Left ventricle myocardium superior (tissue), 1 donor: Measurements from ENCODE around the gene ITLN1. TPM values are rescaled to one million over a fixed set of nuclear protein-coding genes. Genes with fewer than 3 reads are reported as not detected.
"Not testable (repeated sequence)": the region's sequence is repeated elsewhere in the genome, so short reads cannot be mapped to it uniquely, and the experiment has no call there.

Experiments
- ATAC-seq: fragments of 200-7000 bp; cut with Tn5 transposase; one replicate; pipeline ENCODE4 v1.9.1; 2020; ENCODE audit warnings: mild to moderate bottlenecking, moderate library complexity
- DNase-seq: peaks from one replicate; pipeline ENCODE4 v3.0.0-alpha.2; 2020
- intact Hi-C: fragments of 100-400 bp; cut with micrococcal nuclease; formaldehyde crosslinking; loops from one replicate; pipeline ENCODE4 v1.11.0; 2022
- total RNA-seq: library from RNA; stranded (reverse); fragmentation: NEBNext Ultra II Directional; extraction: Animal tissue kit (Norgen Biotek cat#: 25700); gene quantifications from one replicate; pipeline ENCODE4 v1.2.1, GENCODE V29; 2021
- donor health status: DM: no; HTN: yes; CAD: no; lungs with severe emphysema.

The ITLN1 gene
- total RNA-seq, 1 donor from 2014 or later, result 65.8 TPM

DNA sequence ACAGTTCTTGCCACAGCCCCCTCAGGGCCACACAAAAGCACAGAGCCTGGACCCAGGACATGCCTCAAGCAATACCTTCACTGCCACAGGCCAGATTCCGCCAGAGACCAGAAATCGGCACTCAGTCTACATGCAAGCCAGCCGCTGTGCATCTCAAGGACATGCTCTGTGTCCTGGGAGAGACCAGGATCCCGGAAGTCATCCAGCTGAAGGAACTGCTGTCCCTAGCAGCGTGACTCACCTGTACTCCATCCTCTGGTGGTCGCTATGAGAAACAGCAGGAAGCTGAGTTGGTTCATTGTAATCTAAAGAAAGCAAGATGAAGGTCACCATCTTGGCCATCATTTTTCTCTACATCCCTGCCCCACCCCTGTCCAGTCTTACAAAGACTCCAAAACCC is 401 bp downstream of the ITLN1 start:
- intact Hi-C loops, result no loop called here
- DNase-seq (no peak), ATAC-seq (no peak)

DNA sequence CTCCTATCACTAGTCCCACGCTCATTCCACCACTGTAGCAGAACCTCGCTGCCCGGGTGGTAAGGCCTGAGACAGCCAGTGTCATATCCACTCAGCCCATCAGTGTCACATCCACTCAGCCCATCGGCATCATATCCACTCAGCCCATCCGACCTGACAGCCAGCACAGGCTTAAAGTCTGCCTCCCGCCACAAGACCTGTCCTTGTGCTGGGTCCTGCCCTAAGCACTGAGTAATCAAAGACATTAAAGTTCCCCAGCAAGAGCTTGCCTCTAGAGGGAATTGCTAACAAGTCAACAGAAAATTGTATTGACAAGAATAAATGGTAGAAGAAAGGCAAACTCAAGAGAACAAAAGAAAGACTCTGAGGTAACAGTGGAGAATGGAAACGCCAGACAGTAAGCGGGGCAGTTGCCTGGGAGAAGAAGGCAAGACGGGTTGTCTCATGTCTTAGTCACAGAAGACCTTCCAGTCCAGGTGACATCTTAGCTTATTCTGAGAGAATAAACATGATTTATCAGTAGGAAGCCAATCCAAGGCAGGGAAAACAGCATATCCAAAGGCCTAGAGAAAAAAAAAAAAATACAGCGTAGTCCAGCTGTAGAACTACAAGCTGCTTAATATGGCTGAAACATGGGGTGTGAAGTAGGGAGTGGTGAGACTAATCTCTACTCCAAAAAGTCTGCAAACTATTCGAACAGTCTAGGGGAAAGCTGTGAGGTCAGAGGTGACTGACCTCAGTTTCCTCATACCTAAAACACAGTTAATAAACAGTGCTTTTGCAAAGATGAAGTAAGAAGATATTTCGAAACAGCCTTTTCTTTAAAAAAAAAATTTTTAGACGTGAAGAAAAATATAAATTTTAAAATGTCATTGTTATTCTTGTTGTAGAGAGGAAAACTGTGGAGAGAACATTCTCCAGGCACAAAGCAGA is 1.1 kb downstream of the ITLN1 start:
- intact Hi-C loops, result no loop called here
- DNase-seq (no peak), ATAC-seq (no peak)

DNA sequence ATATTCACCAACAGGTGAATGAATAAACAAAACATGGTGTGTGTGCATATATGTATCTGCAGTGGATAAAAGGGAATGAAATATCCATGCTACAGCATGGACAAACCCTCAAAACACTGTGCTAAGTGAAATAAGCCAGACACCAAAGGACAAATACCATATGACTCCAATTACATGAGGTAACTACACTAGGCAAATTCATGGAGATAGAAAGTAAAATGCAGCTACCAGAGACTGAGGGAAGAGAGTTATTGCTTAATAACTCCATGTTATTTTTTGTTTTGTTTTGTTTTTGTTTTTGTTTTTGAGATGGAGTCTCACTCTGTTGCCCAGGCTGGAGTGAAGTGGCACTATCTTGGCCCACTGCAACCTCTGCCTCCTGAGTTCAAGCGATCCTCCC is 2.4 kb downstream of the ITLN1 start:
- no peak for DNase-seq
- ATAC-seq, result no peak
- intact Hi-C loops, result no loop called here

DNA sequence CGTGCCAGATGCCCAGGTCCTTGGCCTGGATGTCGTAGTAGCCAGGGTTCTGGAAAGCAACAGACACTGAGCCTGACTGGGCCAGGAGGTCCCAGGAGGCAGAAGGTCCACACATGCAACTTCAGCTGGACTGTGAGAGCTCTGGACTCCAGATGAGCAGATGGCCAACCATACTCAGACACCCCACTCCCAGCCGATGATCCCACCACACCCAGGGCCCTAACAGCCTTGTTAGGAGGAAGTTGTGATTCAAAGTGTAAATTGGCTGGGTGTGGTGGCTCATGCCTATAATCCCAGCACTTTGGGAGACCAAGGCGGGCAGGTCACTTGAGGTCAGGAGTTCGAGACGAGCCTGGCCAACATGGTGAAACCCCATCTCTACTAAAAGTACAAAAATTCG is 3.7 kb downstream of the ITLN1 start:
- ATAC-seq, intact Hi-C loops: not testable (repeated sequence)

DNA sequence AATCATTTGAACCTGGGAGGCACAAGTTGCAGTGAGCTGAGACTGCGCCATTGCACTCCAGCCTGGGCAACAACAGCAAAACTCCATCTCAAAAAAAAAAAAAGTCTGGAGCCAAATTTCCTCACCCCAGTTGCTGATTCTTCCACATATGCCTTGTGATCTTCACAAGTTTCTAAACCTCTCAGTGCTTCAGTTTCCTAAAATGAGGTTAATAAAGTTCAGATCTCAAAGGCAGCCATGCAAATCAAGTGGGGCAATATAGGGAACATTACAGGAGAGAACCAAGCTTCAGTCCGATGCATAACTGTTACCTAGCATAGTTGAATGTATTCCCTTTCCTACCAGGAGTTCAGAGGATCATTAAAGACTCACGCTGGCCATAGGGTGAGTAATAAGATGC is 4.8 kb downstream of the ITLN1 start:
- ATAC-seq (no peak), DNase-seq (no peak)
- intact Hi-C loops, result no loop called here

More for the DNA sequence above, 3.7 kb downstream of the ITLN1 start:
- not testable (repeated sequence) for DNase-seq

DNA sequence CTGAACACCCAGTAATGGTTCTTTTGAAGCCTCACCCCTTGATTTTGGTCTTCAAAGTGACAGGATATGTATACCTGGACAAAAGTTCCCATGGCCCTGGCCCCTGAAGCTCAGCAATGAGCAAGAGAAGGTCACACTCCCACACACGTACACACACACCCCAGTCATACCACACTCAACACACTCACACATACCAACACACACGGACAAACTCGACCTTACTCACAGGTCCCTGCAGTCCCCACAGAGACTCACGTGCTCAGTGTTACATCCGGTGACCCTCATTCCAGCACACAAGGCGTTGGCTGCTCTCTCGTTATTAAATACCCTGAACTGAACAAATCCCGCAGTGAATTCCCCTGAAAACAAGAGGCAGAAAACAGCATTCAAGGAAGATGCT is 5.9 kb downstream of the ITLN1 start:
- intact Hi-C loops, result no loop called here
- DNase-seq, result no peak
- no peak for ATAC-seq

DNA sequence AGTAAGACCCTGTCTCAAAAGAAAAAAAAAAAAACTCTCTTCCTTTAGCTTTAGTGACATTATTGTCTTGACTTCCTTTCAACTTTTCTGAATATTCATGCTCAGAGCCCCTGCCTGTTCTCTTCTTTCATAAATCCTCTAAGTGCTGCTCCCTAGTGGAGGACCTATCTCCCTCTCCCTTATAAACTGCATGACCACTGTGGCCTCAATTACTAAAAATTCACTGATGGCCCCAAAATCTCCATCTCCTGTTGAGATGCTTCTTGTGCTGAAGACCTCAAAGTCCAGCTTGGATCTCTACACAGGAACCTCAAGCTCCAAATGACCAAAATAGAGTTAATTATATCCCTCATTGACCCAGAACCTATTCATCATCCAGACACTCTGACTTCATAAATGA is 7.8 kb downstream of the ITLN1 start:
- DNase-seq (no peak), ATAC-seq (no peak)
- intact Hi-C loops, result no loop called here

DNA sequence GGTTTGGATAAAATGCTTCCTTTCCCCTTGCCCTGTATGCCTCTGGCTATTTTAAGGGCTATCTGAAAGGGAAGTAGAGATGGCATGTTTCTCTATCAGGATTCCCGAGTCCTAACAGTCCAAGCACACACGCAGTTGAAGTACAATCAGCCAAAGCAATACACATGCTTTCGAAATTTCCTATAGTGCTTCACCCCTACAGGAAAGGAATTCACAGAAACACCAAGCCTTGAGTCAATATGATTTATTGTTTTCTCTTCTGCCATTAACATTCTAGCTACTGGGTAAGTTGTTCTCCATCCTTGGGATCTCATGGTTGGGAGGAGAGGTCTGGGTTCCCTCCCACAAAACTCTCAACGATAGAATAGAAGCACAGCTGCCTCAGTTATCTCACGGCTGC is 8.7 kb downstream of the ITLN1 start:
- intact Hi-C loops, result no loop called here
- DNase-seq (no peak), ATAC-seq (no peak)

DNA sequence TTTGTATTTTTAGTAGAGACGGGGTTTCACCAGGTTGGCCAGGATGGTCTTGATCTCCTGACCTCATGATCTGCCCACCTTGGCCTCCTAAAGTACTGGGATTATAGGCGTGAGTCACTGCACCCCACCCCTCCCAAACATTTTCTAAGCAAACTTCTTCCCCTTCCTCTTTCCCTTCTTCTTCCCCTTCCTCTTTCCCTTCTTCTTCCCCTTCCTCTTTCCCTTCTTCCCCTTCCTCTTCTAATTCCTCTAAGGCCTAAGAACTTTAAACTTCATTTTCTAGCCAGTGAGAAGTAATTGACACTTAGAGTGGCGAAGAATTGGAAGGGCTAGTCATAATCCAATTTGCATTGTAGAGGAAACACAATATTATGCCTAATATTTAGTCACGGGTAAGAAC is 9.4 kb downstream of the ITLN1 start:
- intact Hi-C loops, DNase-seq, ATAC-seq: not testable (repeated sequence)

DNA sequence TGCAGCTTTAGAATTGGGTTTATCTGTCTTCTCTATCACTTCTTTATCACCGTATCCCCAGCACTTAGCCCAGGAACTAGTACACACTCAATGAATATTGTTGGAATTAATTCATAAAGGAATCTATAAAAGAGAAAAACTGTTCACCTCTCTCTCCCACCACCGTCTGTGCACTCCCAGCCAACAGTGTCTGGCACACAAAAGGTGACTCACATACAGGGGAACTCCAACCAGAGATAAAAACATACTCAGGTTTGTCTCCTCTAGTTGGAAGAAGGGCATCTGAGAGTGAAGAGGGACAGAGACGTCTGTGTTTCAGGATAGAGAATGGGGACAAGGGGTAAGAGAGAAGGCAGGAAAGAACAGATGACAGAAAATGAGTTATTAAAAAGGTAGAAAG is 10.0 kb downstream of the ITLN1 start:
- ATAC-seq (no peak), DNase-seq (no peak)
- intact Hi-C loops, result no loop called here

DNA sequence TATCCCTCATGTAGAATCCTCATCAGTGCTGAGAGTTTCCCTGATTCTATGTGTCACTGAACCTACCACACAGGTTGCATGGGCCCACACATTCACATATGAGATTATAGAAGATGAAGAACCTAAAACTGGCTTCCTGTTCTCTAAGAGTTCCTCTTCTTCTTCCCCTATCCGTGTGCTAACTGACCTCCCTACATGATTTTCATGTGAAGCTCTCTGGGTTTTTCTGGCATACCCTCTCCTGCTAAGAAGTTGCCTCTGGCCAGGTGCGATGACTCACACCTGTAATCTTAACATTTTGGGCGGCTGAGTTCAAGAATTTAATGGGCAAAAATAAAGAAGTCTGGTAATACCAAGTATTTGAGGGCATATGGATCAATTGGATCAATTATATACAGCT is 16.8 kb downstream of the ITLN1 start:
- no peak for ATAC-seq
- DNase-seq, result no peak
- intact Hi-C loops, result no loop called here

DNA sequence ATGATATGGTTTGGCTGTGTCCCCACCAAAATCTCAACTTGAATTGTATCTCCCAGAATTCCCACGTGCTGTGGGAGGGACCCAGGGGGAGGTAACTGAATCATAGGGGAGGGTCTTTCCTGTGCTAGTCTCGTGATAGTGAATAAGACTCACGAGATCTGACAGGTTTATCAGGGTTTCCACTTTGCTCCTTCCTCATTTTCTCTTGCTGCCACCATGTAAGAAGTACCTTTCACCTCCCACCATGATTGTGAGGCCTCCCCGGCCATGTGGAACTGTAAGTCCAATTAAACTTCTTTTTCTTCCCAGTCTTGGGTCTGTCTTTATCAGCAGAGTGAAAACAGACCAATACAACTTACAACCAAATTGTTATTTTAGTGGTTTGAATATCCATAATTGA is 17.3 kb downstream of the ITLN1 start:
- ATAC-seq, DNase-seq, intact Hi-C loops: not testable (repeated sequence)

DNA sequence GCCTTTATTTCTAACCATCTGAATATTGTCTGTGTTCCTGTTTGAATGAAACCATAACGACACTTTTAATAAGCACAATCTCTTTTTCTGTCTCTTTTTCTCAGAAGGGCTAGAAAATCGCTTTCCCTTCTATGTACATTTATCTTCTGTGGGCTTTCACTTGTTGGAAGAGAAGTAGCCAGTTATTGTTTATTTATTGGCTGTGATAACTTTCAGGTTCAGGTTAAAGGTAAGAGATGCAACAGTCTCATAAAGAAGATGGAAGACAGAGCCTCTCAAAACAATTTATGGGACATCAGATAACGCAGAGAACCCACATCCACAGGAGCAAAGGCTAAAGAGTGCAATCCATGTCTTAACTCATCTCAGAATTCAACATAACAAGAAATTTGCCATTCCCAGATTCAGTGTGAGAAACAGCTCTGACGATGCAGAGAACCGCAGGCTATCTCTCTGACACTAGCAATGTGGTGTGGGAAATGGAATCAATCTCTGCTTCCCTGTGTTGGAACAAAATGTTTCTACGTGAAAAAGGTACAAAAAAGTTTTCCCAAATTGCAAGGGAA is 18.2 kb downstream of the ITLN1 start:
- DNase-seq (no peak), ATAC-seq (no peak)
- intact Hi-C loops, result no loop called here

DNA sequence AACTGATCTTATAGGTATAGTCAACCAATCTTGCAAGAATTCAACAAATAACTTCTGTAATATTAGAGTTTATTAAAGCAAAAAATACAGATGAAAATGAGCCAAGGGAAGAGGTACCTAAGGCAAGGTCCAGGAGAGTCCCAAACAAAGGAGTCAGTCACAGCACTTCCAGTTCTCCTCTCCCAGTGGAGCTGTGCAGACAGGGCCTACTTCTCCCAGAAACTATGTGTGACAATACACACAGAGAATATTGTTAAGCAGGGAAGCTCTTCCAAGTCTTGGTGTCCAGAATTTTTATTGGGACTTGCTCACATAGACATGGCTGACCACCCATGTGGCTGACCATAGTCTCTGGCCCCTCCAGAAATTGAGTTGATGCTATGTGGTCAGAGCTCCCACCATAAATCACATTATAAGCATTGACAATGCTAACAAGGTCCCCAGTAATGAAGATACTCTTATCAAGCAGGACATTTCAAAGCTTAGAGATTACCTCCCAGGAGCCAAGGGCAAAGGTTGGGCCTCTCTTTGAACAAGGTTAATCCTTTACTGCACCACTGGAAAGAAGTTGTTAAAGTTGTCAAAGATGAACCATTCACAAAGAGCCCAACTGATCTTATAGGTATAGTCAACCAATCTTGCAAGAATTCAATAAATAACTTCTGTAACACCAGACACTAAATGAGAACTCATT is 18.8 kb downstream of the ITLN1 start:
- intact Hi-C loops, result no loop called here
- ATAC-seq (no peak), DNase-seq (no peak)

DNA sequence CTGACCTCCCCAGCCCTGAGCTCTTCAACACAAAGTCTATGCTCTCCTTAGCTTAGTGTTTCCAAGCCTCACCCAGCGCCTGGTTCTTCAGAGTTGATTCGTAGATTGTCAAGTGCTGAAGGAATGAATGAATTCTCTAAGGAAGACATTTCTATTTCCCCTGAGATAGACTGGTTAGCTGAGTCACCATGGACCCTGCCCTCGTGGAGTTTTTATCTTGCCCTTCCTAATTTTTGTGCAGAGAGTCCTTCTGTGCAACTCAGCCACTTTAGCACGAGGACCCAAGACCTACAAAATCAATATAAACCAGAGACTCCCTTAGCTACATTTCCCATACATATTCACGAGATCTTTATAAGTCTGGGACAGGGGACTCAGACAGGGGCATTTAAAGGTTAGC is 19.6 kb downstream of the ITLN1 start:
- no peak for ATAC-seq
- intact Hi-C loops, result no loop called here

DNA sequence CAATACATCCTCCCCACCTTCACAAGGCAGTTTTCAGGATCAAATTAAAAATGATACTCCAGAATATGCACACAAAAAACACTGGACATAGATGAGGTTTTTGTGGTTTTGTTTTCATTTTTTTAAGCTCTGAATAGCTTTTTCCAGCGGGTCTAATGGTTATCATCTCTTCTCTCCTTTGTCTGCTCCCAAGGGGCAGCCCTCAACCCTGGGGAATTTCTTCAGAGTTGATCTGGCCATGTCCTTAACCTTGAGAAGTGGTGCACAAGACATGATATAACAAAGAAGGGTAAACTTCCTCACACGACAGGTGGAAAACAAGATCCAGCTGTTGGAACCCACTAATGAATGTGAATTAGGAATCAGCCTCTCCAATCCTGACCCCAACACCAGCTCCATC is 20.8 kb downstream of the ITLN1 start:
- no peak for DNase-seq
- ATAC-seq, result no peak
- intact Hi-C loops, result no loop called here

More for the DNA sequence above, 19.6 kb downstream of the ITLN1 start:
- DNase-seq, result no peak

DNA sequence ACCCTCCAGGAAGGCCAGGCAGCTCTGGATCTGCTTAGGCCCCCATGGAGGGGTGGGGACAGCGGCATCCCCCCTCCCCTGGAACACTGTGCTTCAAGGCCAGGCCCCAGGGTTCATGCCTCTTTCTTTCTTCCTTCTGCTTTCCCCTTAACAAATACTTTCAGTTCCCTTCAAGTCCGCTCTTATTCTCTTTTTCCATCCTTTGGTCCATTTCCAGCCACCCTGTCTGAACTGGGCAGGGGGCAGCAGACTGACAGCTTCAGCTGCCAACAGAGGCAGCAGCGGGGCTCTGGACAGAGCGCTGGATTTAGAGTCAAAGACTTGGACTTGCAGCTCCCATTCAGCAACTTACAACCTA is 21.2 kb downstream of the ITLN1 start:
- intact Hi-C loops, result no loop called here
- peak; percentile 79 for ATAC-seq
- peak; percentile 38 for DNase-seq

DNA sequence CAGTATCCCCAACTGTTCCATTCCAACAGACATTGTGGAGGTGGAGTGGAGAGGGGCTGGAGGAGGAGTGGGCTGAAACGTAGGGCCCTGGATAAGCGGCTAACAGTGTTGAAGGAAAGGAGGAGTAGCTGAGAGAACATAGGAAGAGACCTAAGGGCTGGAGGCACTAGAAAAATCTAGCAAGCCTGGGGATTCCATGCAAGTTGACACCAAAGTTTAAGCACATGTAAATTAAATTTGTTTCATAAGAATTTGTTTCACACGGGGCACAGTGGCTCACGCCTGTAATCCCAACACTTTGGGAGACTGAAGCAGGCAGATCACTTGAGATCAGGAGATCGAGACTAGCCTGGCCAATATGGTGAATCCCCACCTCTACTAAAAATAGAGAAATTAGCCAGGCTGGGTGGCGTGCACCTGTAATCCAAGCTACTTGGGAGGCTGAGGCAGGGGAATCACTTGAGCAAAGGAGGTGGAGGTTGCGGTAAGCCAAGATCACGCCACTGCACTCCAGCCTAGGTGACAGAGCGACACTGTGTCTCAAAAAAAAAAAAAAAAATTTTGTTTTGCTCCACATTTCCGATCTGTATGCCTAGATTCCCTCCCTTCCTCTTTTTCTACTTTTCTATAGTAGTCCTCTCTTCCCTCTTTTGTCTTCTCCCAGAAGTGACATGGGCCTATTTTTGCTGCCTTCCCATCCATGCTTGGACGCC is 21.8 kb downstream of the ITLN1 start:
- no peak for DNase-seq
- peak; percentile 58 for ATAC-seq
- intact Hi-C loops, result no loop called here

DNA sequence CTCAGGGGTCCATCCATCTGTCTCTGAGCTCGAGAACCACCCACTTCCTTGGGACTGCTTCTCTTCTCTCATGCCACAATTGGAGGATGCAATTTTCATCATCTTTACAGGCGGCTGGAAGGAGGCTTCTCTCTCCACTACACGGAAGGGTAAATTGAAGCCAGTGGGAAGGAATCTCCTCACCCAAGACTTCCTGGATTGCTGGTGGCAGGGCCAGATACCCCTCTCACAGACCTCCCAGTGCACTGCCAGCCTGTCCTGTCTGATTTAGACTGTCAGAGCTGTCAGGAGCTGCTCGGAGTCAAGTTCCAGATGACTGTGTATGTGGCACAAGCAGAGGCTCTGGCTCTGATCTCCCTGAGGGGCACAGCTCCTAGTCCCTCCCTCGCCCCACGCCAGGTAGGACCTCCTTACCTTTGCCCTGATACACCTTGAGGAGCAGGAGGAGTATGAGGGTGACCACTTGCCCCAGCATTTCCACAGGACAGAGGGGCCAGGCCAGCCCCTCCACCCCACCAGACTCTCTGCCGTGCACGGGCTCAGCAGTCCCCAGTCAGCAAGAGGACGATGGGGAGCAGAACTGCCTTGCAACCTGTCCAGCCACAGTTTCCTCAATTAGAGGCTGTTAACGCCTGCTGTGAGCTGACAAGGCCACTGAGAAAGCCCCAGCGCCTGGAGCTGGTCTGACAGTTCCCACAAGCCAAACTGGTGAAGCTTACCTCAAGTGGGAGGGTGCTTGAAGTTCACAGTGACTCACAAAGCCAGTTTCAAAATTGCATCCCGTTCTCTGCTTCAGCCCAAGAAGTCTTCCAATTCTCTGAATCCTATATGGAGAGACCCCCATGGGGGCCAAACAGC is 22.5 kb downstream of the ITLN1 start, which contains the start of gene CD244:
Gene CD244, minus strand, starts transcription at position 685 of the 858 bp plus-strand sequence. Its CDS starts 210 bp downstream, at position 475.
- peak; percentile 53 for DNase-seq
- intact Hi-C loops, result no loop called here
- ATAC-seq, result peak; percentile 57
